ENCODE measurements around the gene AK9. TPM values are rescaled to one million over a fixed set of nuclear protein-coding genes. Genes with fewer than 3 reads are reported as not detected.

AK9 gene
- total and polyA plus RNA-seq, 7 donors, result 2.8 to 23.3 (median 14.3) TPM

- no peak overlapping the region for H3K27ac ChIP-seq
- H3K9me3 ChIP-seq, result no peaks in the 10 kb centered on the region
- no peaks in the 10 kb centered on the region for H3K27me3 ChIP-seq
- H3K4me1 ChIP-seq, result no peaks in the 10 kb centered on the region
- TF ChIP-seq POLR2A (IDR thresholded peaks at IDR 0.05) (no peak), EP300 (IDR thresholded peaks at IDR 0.05) (no peak), CTCF (IDR thresholded peaks at IDR 0.05) (no peak), POLR2AphosphoS5 (IDR thresholded peaks at IDR 0.05) (no peak)
- H3K4me3 ChIP-seq, result no peak overlapping the region
- intact Hi-C loops (cut with DNase I), result no loop called here
- H3K36me3 ChIP-seq, result no peaks in the 10 kb centered on the region
- 88 to 92% methylated on average over 4 of the region's 4 CpGs for WGBS, 2 donors
- DNase-seq, result no peak
Measured at GRCh38 chr6:109498052-109498451, 192.9 kb downstream of the AK9 start.

GRCh38 chr6:109496036-109496772 is 194.8 kb downstream of the AK9 start:
- no peaks in the 10 kb centered on the region for H3K4me1 ChIP-seq
- H3K36me3 ChIP-seq, result no peaks in the 10 kb centered on the region
- TF ChIP-seq EP300 (IDR thresholded peaks at IDR 0.05) (no peak), CTCF (IDR thresholded peaks at IDR 0.05) (no peak), POLR2AphosphoS5 (IDR thresholded peaks at IDR 0.05) (no peak), POLR2A (IDR thresholded peaks at IDR 0.05) (no peak)
- H3K9me3 ChIP-seq, result no peaks in the 10 kb centered on the region
- intact Hi-C loops (cut with DNase I), result no loop called here
- no peak overlapping the region for H3K27ac ChIP-seq
- no peaks in the 10 kb centered on the region for H3K27me3 ChIP-seq
- no peak for DNase-seq
- WGBS, 2 donors, result 80 to 82% methylated on average over 9 of the region's 9 CpGs
- H3K4me3 ChIP-seq, result no peak overlapping the region

GRCh38 chr6:109493865-109494264 is 197.1 kb downstream of the AK9 start:
- H3K27ac ChIP-seq, result no peak overlapping the region
- no peaks in the 10 kb centered on the region for H3K9me3 ChIP-seq
- H3K36me3 ChIP-seq, result no peaks in the 10 kb centered on the region
- WGBS, 2 donors, result 60 to 93% methylated on average over 1 of the region's 1 CpG
- no peaks in the 10 kb centered on the region for H3K4me1 ChIP-seq
- H3K27me3 ChIP-seq, result no peaks in the 10 kb centered on the region
- intact Hi-C loops (cut with DNase I), result no loop called here
- DNase-seq, result no peak
- H3K4me3 ChIP-seq, result no peak overlapping the region
- TF ChIP-seq EP300 (IDR thresholded peaks at IDR 0.05), result no peak
- TF ChIP-seq POLR2A (IDR thresholded peaks at IDR 0.05), result no peak
- TF ChIP-seq CTCF (IDR thresholded peaks at IDR 0.05), result no peak
- TF ChIP-seq POLR2AphosphoS5 (IDR thresholded peaks at IDR 0.05), result no peak

- H3K27ac ChIP-seq, result no peak overlapping the region
- 55 to 66% methylated on average over 5 of the region's 5 CpGs for WGBS, 2 donors
- H3K9me3 ChIP-seq, result no peaks in the 10 kb centered on the region
- DNase-seq, result no peak
- H3K4me3 ChIP-seq, result no peak overlapping the region
- no peaks in the 10 kb centered on the region for H3K27me3 ChIP-seq
- TF ChIP-seq CTCF (IDR thresholded peaks at IDR 0.05) (no peak), EP300 (IDR thresholded peaks at IDR 0.05) (no peak), POLR2AphosphoS5 (IDR thresholded peaks at IDR 0.05) (no peak), POLR2A (IDR thresholded peaks at IDR 0.05) (no peak)
- no peaks in the 10 kb centered on the region for H3K4me1 ChIP-seq
- intact Hi-C loops (cut with DNase I), result no loop called here
- H3K36me3 ChIP-seq, result no peaks in the 10 kb centered on the region
Measured at GRCh38 chr6:109491207-109491938, 199.6 kb downstream of the AK9 start.
